Fibroblast of lung (primary cell): ENCODE results near the gene NFATC2.

Experiments
- EZH2 ChIP-seq: IDR thresholded peaks from 2 replicates; pipeline ENCODE4 v1.5.1; 2012; ENCODE audit warnings: low read length, control low read depth, mild to moderate bottlenecking; ENCODE audit errors: missing control alignments
- TF ChIP-seq, protein P1 (sequence below), 2 donors: IDR thresholded peaks in 1 of 2; conservative IDR thresholded peaks in 1 of 2; 1 replicate in 1 of 2; 2 replicates in 1 of 2; pipeline ENCODE4 v1.5.1; 2011 to 2012; ENCODE audit warnings: low read length in 2 of 2, control low read depth in 1 of 2, inconsistent platforms in 1 of 2, low read depth in 1 of 2, mild to moderate bottlenecking in 1 of 2

DNA sequence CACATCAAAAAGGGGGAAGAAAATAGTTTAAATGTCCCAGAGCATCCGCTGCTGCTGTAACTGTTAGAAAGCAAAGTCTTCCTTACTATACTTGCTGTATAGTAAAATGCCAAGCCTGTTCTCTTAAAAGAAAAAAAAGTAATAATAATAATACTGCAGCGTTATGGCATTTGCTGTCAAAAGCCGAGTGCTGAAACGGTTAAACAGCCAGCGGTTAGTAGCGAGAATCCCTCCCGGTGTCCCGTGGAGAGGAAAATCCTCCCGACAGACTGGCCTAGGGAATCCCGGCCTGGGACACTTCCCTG is 19.5 kb upstream of the NFATC2 start:
- TF ChIP-seq, protein P1, sequence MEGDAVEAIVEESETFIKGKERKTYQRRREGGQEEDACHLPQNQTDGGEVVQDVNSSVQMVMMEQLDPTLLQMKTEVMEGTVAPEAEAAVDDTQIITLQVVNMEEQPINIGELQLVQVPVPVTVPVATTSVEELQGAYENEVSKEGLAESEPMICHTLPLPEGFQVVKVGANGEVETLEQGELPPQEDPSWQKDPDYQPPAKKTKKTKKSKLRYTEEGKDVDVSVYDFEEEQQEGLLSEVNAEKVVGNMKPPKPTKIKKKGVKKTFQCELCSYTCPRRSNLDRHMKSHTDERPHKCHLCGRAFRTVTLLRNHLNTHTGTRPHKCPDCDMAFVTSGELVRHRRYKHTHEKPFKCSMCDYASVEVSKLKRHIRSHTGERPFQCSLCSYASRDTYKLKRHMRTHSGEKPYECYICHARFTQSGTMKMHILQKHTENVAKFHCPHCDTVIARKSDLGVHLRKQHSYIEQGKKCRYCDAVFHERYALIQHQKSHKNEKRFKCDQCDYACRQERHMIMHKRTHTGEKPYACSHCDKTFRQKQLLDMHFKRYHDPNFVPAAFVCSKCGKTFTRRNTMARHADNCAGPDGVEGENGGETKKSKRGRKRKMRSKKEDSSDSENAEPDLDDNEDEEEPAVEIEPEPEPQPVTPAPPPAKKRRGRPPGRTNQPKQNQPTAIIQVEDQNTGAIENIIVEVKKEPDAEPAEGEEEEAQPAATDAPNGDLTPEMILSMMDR (conservative IDR thresholded peaks at IDR 0.05 in 1 of 2, IDR thresholded peaks at IDR 0.05 in 1 of 2; ENCODE audit: low read depth in 1 of 2, low read length in 2 of 2), result no peak
- no peak for TF ChIP-seq EZH2
